Activated CD4-positive, alpha-beta T cell treated with anti-CD3 and anti-CD28 coated beads, Interleukin-2, Interleukin-4, amounts not matched to agents 100 ng/mL and 50 ng/mL, durations not matched to agents 16 hours and 8 hours (primary cell): Measurements from ENCODE around the gene UGT1A3.

Experiments
- DNase-seq: peaks from one replicate; pipeline ENCODE4 v3.0.0-alpha.2; 2020; ENCODE audit warnings: low spot score

The UGT1A3 gene

GRCh38 chr2:233758141-233758540, 29.3 kb downstream of the UGT1A3 start:
- DNase-seq: no peak

GRCh38 chr2:233758849-233759248, 30.0 kb downstream of the UGT1A3 start:
- no peak for DNase-seq

- no peak for DNase-seq
Measured at GRCh38 chr2:233760043-233760442, 31.2 kb downstream of the UGT1A3 start, which contains the start of gene UGT1A1. Gene UGT1A1 (plus strand): TSS chr2:233760270. CDS start chr2:233760288, 18 bp downstream.

- no peak for DNase-seq
Measured at GRCh38 chr2:233761040-233761769, 32.4 kb downstream of the UGT1A3 start.

- no peak for DNase-seq
Measured at GRCh38 chr2:233764264-233764663, 35.4 kb downstream of the UGT1A3 start.

GRCh38 chr2:233764761-233765160, 35.9 kb downstream of the UGT1A3 start:
- no peak for DNase-seq

GRCh38 chr2:233766416-233766815, 37.6 kb downstream of the UGT1A3 start:
- DNase-seq: no peak

GRCh38 chr2:233768076-233768475, 39.2 kb downstream of the UGT1A3 start:
- no peak for DNase-seq

GRCh38 chr2:233769260-233769659, 40.4 kb downstream of the UGT1A3 start:
- no peak for DNase-seq

- DNase-seq: no peak
Measured at GRCh38 chr2:233772153-233772552, 43.3 kb downstream of the UGT1A3 start.

- no peak for DNase-seq
Measured at GRCh38 chr2:233772583-233772982, 43.7 kb downstream of the UGT1A3 start.

GRCh38 chr2:233773854-233774253, 45.0 kb downstream of the UGT1A3 start:
- DNase-seq: no peak

GRCh38 chr2:233775414-233775813, 46.6 kb downstream of the UGT1A3 start:
- DNase-seq: no peak

- no peak for DNase-seq
Measured at GRCh38 chr2:233778030-233778429, 49.2 kb downstream of the UGT1A3 start, which contains the start of gene MROH2A. Gene MROH2A (plus strand): TSS chr2:233778330. CDS start chr2:233779359, 1,029 bp downstream.

GRCh38 chr2:233779722-233780121, 50.9 kb downstream of the UGT1A3 start:
- no peak for DNase-seq

- no peak for DNase-seq
Measured at GRCh38 chr2:233780771-233781170, 51.9 kb downstream of the UGT1A3 start.

- no peak for DNase-seq
Measured at GRCh38 chr2:233789554-233789953, 60.7 kb downstream of the UGT1A3 start.

GRCh38 chr2:233791151-233791882, 62.5 kb downstream of the UGT1A3 start:
- DNase-seq: no peak

GRCh38 chr2:233791883-233792329, 63.1 kb downstream of the UGT1A3 start:
- no peak for DNase-seq

GRCh38 chr2:233792720-233793119, 63.9 kb downstream of the UGT1A3 start:
- no peak for DNase-seq

- DNase-seq: no peak
Measured at GRCh38 chr2:233793465-233794127, 64.8 kb downstream of the UGT1A3 start.

- DNase-seq: no peak
Measured at GRCh38 chr2:233794128-233794658, 65.4 kb downstream of the UGT1A3 start.
